Measurements from ENCODE around the gene RNF146.
A peak's percentile ranks its signal among the peaks of the same experiment; 100 is the strongest.

RNF146 gene

GRCh38 chr6:127262896-127263295 is 3.8 kb upstream of the RNF146 start:
- Histone ChIP-seq H3K79me2 (ENCODE audit: control insufficient read depth, insufficient read depth, low read length, unreplicated experiment) (peaks cover 9% of the 10 kb centered on the region), H2AFZ (ENCODE audit: low read length, unreplicated experiment) (no peak overlapping the region), H3K4me3 (ENCODE audit: low read depth, low read length) (no peak overlapping the region), H3K36me3 (ENCODE audit: insufficient read depth, low read length) (no peaks in the 10 kb centered on the region), H3K27ac (ENCODE audit: low read depth, low read length) (no peak overlapping the region), H3K27me3 (ENCODE audit: insufficient read depth, low read length) (no peaks in the 10 kb centered on the region), H3K4me1 (ENCODE audit: control insufficient read depth, insufficient read depth, low read length, unreplicated experiment) (no peaks in the 10 kb centered on the region)

GRCh38 chr6:127263481-127263880 is 3.2 kb upstream of the RNF146 start:
- no peaks in the 10 kb centered on the region for H3K4me1 ChIP-seq (ENCODE audit: control insufficient read depth, insufficient read depth, low read length, unreplicated experiment)
- H3K27ac ChIP-seq (ENCODE audit: low read depth, low read length): no peak overlapping the region
- H3K79me2 ChIP-seq (ENCODE audit: control insufficient read depth, insufficient read depth, low read length, unreplicated experiment): peaks cover 15% of the 10 kb centered on the region
- H3K4me3 ChIP-seq (ENCODE audit: low read depth, low read length): no peak overlapping the region
- no peaks in the 10 kb centered on the region for H3K36me3 ChIP-seq (ENCODE audit: insufficient read depth, low read length)
- H3K27me3 ChIP-seq (ENCODE audit: insufficient read depth, low read length): no peaks in the 10 kb centered on the region
- no peak overlapping the region for H2AFZ ChIP-seq (ENCODE audit: low read length, unreplicated experiment)

DNA sequence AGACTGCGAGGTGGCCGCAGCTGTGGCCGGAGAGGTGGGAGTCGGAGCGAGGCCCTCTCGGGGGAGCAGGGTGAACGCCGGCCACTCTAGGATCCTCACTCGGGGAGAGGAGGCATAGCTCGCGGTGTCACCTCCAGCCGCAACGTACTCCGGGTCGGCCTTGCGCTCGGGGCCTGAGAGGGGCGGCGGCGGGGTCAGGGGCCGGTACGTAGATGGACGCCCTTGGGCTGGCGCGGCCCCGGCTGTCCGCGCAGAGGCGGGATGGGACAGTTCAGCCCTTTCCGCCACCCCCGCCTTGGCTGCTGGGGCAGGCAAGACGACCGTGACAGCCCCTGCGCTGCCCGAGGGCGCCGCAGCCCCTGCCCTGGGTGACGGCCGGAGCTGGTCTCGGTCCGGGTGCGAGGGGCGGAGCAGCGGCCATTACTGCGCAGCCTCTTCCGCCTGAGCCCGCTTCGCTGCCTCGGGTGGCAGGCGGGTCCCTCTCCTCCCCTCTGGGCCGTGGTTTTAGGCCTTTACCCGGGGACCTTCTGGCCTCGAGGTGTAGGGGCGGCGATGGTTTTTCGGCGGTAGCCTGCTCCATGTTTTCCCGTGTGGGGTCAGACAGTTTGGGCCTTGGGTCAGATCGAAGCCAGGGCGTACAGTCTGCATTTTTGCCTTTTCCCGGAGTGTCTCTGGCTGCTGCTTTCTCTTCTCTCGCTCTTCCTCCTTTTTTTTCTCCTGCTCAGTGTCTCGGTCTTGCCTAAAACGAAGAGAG is 405 bp downstream of the RNF146 start:
- Histone ChIP-seq H3K36me3 (ENCODE audit: insufficient read depth, low read length) (no peaks in the 10 kb centered on the region), H3K27ac (ENCODE audit: low read depth, low read length) (peak overlapping the region; percentile 82), H2AFZ (ENCODE audit: low read length, unreplicated experiment) (peak overlapping the region; percentile 86), H3K4me3 (ENCODE audit: low read depth, low read length) (peak overlapping the region; percentile 98), H3K79me2 (ENCODE audit: control insufficient read depth, insufficient read depth, low read length, unreplicated experiment) (peaks cover 49% of the 10 kb centered on the region), H3K4me1 (ENCODE audit: control insufficient read depth, insufficient read depth, low read length, unreplicated experiment) (peaks cover 13% of the 10 kb centered on the region), H3K27me3 (ENCODE audit: insufficient read depth, low read length) (no peaks in the 10 kb centered on the region)

GRCh38 chr6:127267646-127268625 is 1.3 kb downstream of the RNF146 start:
- H3K79me2 ChIP-seq (ENCODE audit: control insufficient read depth, insufficient read depth, low read length, unreplicated experiment): peaks cover 58% of the 10 kb centered on the region
- peak overlapping the region; percentile 69 for H2AFZ ChIP-seq (ENCODE audit: low read length, unreplicated experiment)
- H3K27me3 ChIP-seq (ENCODE audit: insufficient read depth, low read length): no peaks in the 10 kb centered on the region
- H3K4me3 ChIP-seq (ENCODE audit: low read depth, low read length): peak overlapping the region; percentile 98
- H3K4me1 ChIP-seq (ENCODE audit: control insufficient read depth, insufficient read depth, low read length, unreplicated experiment): peaks cover 13% of the 10 kb centered on the region
- H3K36me3 ChIP-seq (ENCODE audit: insufficient read depth, low read length): no peaks in the 10 kb centered on the region
- H3K27ac ChIP-seq (ENCODE audit: low read depth, low read length): peak overlapping the region; percentile 82

GRCh38 chr6:127272576-127272975 is 5.9 kb downstream of the RNF146 start:
- peaks cover 13% of the 10 kb centered on the region for H3K4me1 ChIP-seq (ENCODE audit: control insufficient read depth, insufficient read depth, low read length, unreplicated experiment)
- peaks cover 94% of the 10 kb centered on the region for H3K79me2 ChIP-seq (ENCODE audit: control insufficient read depth, insufficient read depth, low read length, unreplicated experiment)
- H3K36me3 ChIP-seq (ENCODE audit: insufficient read depth, low read length): no peaks in the 10 kb centered on the region
- no peak overlapping the region for H2AFZ ChIP-seq (ENCODE audit: low read length, unreplicated experiment)
- H3K4me3 ChIP-seq (ENCODE audit: low read depth, low read length): no peak overlapping the region
- H3K27ac ChIP-seq (ENCODE audit: low read depth, low read length): no peak overlapping the region
- no peaks in the 10 kb centered on the region for H3K27me3 ChIP-seq (ENCODE audit: insufficient read depth, low read length)

GRCh38 chr6:127273499-127273898 is 6.8 kb downstream of the RNF146 start:
- Histone ChIP-seq H3K36me3 (ENCODE audit: insufficient read depth, low read length) (no peaks in the 10 kb centered on the region), H2AFZ (ENCODE audit: low read length, unreplicated experiment) (no peak overlapping the region), H3K27ac (ENCODE audit: low read depth, low read length) (no peak overlapping the region), H3K4me3 (ENCODE audit: low read depth, low read length) (no peak overlapping the region), H3K79me2 (ENCODE audit: control insufficient read depth, insufficient read depth, low read length, unreplicated experiment) (peaks cover 90% of the 10 kb centered on the region), H3K4me1 (ENCODE audit: control insufficient read depth, insufficient read depth, low read length, unreplicated experiment) (peaks cover 13% of the 10 kb centered on the region), H3K27me3 (ENCODE audit: insufficient read depth, low read length) (no peaks in the 10 kb centered on the region)

DNA sequence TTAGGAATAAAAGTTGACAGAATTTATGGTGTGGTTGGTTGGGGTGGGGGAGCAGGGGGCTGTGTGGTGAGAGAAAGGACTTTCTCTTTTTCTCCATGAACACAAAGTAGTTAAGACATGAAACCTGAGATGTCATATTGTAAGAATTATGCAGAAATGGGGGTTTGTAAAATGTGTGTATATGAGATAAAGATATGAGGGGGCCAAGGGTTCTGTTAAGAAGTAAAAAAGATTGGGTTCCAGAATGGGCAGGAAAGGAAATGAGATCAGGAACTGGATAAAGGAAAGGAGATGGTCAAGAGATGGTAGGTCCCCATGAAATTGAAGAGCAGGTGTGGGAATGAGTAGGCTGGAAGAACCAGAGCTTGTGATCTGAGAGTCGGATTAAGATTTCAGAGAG is 9.7 kb downstream of the RNF146 start:
- Histone ChIP-seq H3K4me3 (ENCODE audit: low read depth, low read length) (no peak overlapping the region), H3K79me2 (ENCODE audit: control insufficient read depth, insufficient read depth, low read length, unreplicated experiment) (peaks cover 76% of the 10 kb centered on the region), H3K27ac (ENCODE audit: low read depth, low read length) (no peak overlapping the region), H3K36me3 (ENCODE audit: insufficient read depth, low read length) (peaks cover 4% of the 10 kb centered on the region; the same call in 1 of the 2 replicates), H2AFZ (ENCODE audit: low read length, unreplicated experiment) (no peak overlapping the region), H3K4me1 (ENCODE audit: control insufficient read depth, insufficient read depth, low read length, unreplicated experiment) (no peaks in the 10 kb centered on the region), H3K27me3 (ENCODE audit: insufficient read depth, low read length) (no peaks in the 10 kb centered on the region)

GRCh38 chr6:127277878-127278843 is 11.5 kb downstream of the RNF146 start:
- Histone ChIP-seq H3K36me3 (ENCODE audit: insufficient read depth, low read length) (peaks cover 14% of the 10 kb centered on the region; the same call in 1 of the 2 replicates), H3K27me3 (ENCODE audit: insufficient read depth, low read length) (no peaks in the 10 kb centered on the region), H3K27ac (ENCODE audit: low read depth, low read length) (no peak overlapping the region), H3K79me2 (ENCODE audit: control insufficient read depth, insufficient read depth, low read length, unreplicated experiment) (peaks cover 59% of the 10 kb centered on the region), H3K4me1 (ENCODE audit: control insufficient read depth, insufficient read depth, low read length, unreplicated experiment) (no peaks in the 10 kb centered on the region), H2AFZ (ENCODE audit: low read length, unreplicated experiment) (no peak overlapping the region), H3K4me3 (ENCODE audit: low read depth, low read length) (no peak overlapping the region)

DNA sequence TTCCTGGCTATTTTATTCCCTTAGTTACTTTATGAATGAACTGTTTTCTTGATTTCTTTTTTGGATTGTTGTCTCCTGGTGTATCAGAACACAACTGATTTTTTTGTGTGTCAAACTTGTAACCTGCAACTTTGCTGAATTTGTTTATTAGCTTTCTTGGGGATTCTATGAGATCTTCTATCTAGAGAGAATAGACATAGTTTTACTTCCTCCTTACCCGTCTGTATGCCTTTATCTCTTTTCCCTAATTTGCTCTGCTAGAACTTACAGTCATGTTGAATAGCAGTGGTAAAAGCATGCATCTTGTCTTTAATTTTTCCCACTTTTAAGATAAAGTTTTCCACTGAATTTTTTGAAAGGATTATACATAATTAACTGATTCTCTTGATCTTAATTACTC is 13.2 kb downstream of the RNF146 start:
- H3K36me3 ChIP-seq (ENCODE audit: insufficient read depth, low read length): peaks cover 14% of the 10 kb centered on the region; the same call in 1 of the 2 replicates
- H3K79me2 ChIP-seq (ENCODE audit: control insufficient read depth, insufficient read depth, low read length, unreplicated experiment): peaks cover 44% of the 10 kb centered on the region
- H3K4me3 ChIP-seq (ENCODE audit: low read depth, low read length): no peak overlapping the region
- no peak overlapping the region for H3K27ac ChIP-seq (ENCODE audit: low read depth, low read length)
- H3K4me1 ChIP-seq (ENCODE audit: control insufficient read depth, insufficient read depth, low read length, unreplicated experiment): no peaks in the 10 kb centered on the region
- H2AFZ ChIP-seq (ENCODE audit: low read length, unreplicated experiment): no peak overlapping the region
- H3K27me3 ChIP-seq (ENCODE audit: insufficient read depth, low read length): no peaks in the 10 kb centered on the region

GRCh38 chr6:127282184-127282583 is 15.5 kb downstream of the RNF146 start:
- Histone ChIP-seq H3K27me3 (ENCODE audit: insufficient read depth, low read length) (no peaks in the 10 kb centered on the region), H2AFZ (ENCODE audit: low read length, unreplicated experiment) (no peak overlapping the region), H3K4me1 (ENCODE audit: control insufficient read depth, insufficient read depth, low read length, unreplicated experiment) (no peaks in the 10 kb centered on the region), H3K36me3 (ENCODE audit: insufficient read depth, low read length) (peaks cover 26% of the 10 kb centered on the region), H3K79me2 (ENCODE audit: control insufficient read depth, insufficient read depth, low read length, unreplicated experiment) (peaks cover 21% of the 10 kb centered on the region), H3K4me3 (ENCODE audit: low read depth, low read length) (no peak overlapping the region), H3K27ac (ENCODE audit: low read depth, low read length) (no peak overlapping the region)
